Iris pigment epithelial cell (primary cell): ENCODE data around the gene GSTM2.

Experiments used
- DNase-seq: peaks from one replicate; pipeline ENCODE4 v3.0.0-alpha.2; 2011; ENCODE audit warnings: low read depth

GSTM2 gene

GRCh38 chr1:109716121-109716520 is 48.3 kb downstream of the GSTM2 start:
- DNase-seq: no peak

GRCh38 chr1:109716570-109717090 is 48.8 kb downstream of the GSTM2 start:
- DNase-seq: no peak

GRCh38 chr1:109717729-109718128 is 49.9 kb downstream of the GSTM2 start:
- no peak for DNase-seq

- peak; percentile 15 for DNase-seq
Observed at GRCh38 chr1:109718495-109718894, 50.6 kb downstream of the GSTM2 start.

- peak; percentile 52 for DNase-seq
Observed at GRCh38 chr1:109719337-109719837, 51.5 kb downstream of the GSTM2 start.

GRCh38 chr1:109721042-109721441 is 53.2 kb downstream of the GSTM2 start:
- peak; percentile 45 for DNase-seq

- DNase-seq: no peak
Observed at GRCh38 chr1:109721971-109722370, 54.1 kb downstream of the GSTM2 start.

- no peak for DNase-seq
Observed at GRCh38 chr1:109722908-109723691, 55.2 kb downstream of the GSTM2 start.
